HepG2 (cell line): ENCODE data around the gene MSI2. TPM values are rescaled to one million over a fixed set of nuclear protein-coding genes. Genes with fewer than 3 reads are reported as not detected.

Experiments used
- ATRX ChIP-seq: sonication (generic); formaldehyde crosslinking; IDR thresholded peaks from 2 replicates; pipeline ENCODE4 v1.4.0; 2020; ENCODE audit warnings: missing genetic modification reagents, borderline replicate concordance
- RELA ChIP-seq: sonication (generic); formaldehyde crosslinking; IDR thresholded peaks from 2 replicates; pipeline ENCODE4 v1.4.0; 2020; ENCODE audit warnings: missing genetic modification reagents
- SRF ChIP-seq: IDR thresholded peaks from 2 replicates; pipeline ENCODE4 v1.6.1; 2011; ENCODE audit warnings: mild to moderate bottlenecking, low read depth, low read length, moderate library complexity
- ZBTB21 ChIP-seq: sonication (generic); formaldehyde crosslinking; IDR thresholded peaks from 2 replicates; pipeline ENCODE4 v1.4.0; 2020; ENCODE audit warnings: missing genetic modification reagents
- ZC3H13 ChIP-seq: sonication (generic); formaldehyde crosslinking; IDR thresholded peaks from 2 replicates; pipeline ENCODE4 v1.8.1; 2023; ENCODE audit warnings: mild to moderate bottlenecking, missing genetic modification reagents, moderate library complexity
- ZNF10 ChIP-seq: sonication (generic); formaldehyde crosslinking; IDR thresholded peaks from 2 replicates; pipeline ENCODE4 v1.4.0; 2020; ENCODE audit warnings: mild to moderate bottlenecking, low read depth, missing genetic modification reagents, borderline replicate concordance
- ZNF232 ChIP-seq: sonication (generic); formaldehyde crosslinking; IDR thresholded peaks from 2 replicates; pipeline ENCODE4 v1.4.0; 2020; ENCODE audit warnings: missing genetic modification reagents, borderline replicate concordance
- ZNF546 ChIP-seq: sonication (generic); formaldehyde crosslinking; conservative IDR thresholded peaks from 2 replicates; pipeline ENCODE4 v1.8.1; 2023; ENCODE audit warnings: mild to moderate bottlenecking, missing genetic modification reagents
- ZNF660 ChIP-seq: sonication (generic); formaldehyde crosslinking; IDR thresholded peaks from 2 replicates; pipeline ENCODE4 v1.5.1; 2020; ENCODE audit warnings: mild to moderate bottlenecking, low read depth, missing genetic modification reagents, borderline replicate concordance
- ZNF7 ChIP-seq: IDR thresholded peaks from 2 replicates; pipeline ENCODE4 v1.6.1; 2016; ENCODE audit warnings: missing biosample characterization, missing genetic modification reagents
- ZNF724P ChIP-seq: sonication (generic); formaldehyde crosslinking; IDR thresholded peaks from 2 replicates; pipeline ENCODE4 v1.8.0; 2022; ENCODE audit warnings: missing genetic modification reagents, borderline replicate concordance
- ZSCAN31 ChIP-seq: sonication (generic); formaldehyde crosslinking; IDR thresholded peaks from 2 replicates; pipeline ENCODE4 v1.5.0; 2020; ENCODE audit warnings: low read depth, mild to moderate bottlenecking, missing genetic modification reagents
- polyA plus RNA-seq, 8 experiments: library from polyadenylated mRNA; depleted of rRNA in 3 of 8; stranded (reverse) in 7 of 8; unstranded in 1 of 8; fragments of >200 nt; fragmentation: Illumina TruSeq in 4 of 8; extraction: Trizol in 4 of 8; gene quantifications; 2 replicates each; pipeline versions ENCODE4 v1.2.1 to v1.2.3, GENCODE V29; 2011 to 2016; ENCODE audit warnings: low read depth in 4 of 8, missing spikeins in 1 of 8, mixed read lengths in 1 of 8; ENCODE audit not compliant: insufficient read depth in 1 of 8
- total RNA-seq, 5 experiments: library from RNA; depleted of rRNA; stranded (reverse); fragments of >200 nt; fragmentation: Illumina TruSeq; extraction: Trizol; gene quantifications; 2 replicates each; pipeline ENCODE4 v1.2.3, GENCODE V29; 2016; ENCODE audit warnings: low read depth in 1 of 5
- TF ChIP-seq, protein P1 (sequence below): sonication (generic); formaldehyde crosslinking; IDR thresholded peaks from 2 replicates; pipeline ENCODE4 v1.5.0; 2020; ENCODE audit warnings: mild to moderate bottlenecking, missing genetic modification reagents, borderline replicate concordance
- TF ChIP-seq, protein P2 (sequence below): IDR thresholded peaks from 2 replicates; pipeline ENCODE4 v1.6.1; 2016; ENCODE audit warnings: missing genetic modification reagents, missing compliant biosample characterization
- TF ChIP-seq, protein P3 (sequence below): sonication (generic); formaldehyde crosslinking; IDR thresholded peaks from 2 replicates; pipeline ENCODE4 v1.5.1; 2020; ENCODE audit warnings: missing genetic modification reagents, mild to moderate bottlenecking, borderline replicate concordance
- TF ChIP-seq, protein P4 (sequence below), 2 experiments: fragments of 450-650 bp in 1 of 2; sonication (generic) in 1 of 2; formaldehyde crosslinking in 1 of 2; IDR thresholded peaks; 2 replicates each; pipeline versions ENCODE4 v1.6.1 to v1.8.0; 2016 to 2022; ENCODE audit warnings: antibody characterized with exemption in 1 of 2, mild to moderate bottlenecking in 1 of 2, missing genetic modification reagents in 1 of 2

The MSI2 gene
- total and polyA plus RNA-seq, 2 of the 13 experiments (the other 11 are each of a cell fraction or from before 2014, with no cell fraction given), result 77.5 to 78.4 TPM

- TF ChIP-seq, protein P1, sequence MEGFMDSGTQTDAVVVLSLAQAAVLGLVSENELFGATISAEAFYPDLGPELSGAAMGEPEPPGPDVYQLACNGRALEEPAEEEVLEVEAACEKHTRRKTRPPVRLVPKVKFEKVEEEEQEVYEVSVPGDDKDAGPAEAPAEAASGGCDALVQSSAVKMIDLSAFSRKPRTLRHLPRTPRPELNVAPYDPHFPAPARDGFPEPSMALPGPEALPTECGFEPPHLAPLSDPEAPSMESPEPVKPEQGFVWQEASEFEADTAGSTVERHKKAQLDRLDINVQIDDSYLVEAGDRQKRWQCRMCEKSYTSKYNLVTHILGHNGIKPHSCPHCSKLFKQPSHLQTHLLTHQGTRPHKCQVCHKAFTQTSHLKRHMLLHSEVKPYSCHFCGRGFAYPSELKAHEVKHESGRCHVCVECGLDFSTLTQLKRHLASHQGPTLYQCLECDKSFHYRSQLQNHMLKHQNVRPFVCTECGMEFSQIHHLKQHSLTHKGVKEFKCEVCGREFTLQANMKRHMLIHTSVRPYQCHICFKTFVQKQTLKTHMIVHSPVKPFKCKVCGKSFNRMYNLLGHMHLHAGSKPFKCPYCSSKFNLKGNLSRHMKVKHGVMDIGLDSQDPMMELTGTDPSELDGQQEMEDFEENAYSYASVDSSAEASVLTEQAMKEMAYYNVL (CRISPR knock-in tag), result no peak
- TF ChIP-seq, protein P2, sequence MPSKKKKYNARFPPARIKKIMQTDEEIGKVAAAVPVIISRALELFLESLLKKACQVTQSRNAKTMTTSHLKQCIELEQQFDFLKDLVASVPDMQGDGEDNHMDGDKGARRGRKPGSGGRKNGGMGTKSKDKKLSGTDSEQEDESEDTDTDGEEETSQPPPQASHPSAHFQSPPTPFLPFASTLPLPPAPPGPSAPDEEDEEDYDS, result no peak
- TF ChIP-seq, protein P3, sequence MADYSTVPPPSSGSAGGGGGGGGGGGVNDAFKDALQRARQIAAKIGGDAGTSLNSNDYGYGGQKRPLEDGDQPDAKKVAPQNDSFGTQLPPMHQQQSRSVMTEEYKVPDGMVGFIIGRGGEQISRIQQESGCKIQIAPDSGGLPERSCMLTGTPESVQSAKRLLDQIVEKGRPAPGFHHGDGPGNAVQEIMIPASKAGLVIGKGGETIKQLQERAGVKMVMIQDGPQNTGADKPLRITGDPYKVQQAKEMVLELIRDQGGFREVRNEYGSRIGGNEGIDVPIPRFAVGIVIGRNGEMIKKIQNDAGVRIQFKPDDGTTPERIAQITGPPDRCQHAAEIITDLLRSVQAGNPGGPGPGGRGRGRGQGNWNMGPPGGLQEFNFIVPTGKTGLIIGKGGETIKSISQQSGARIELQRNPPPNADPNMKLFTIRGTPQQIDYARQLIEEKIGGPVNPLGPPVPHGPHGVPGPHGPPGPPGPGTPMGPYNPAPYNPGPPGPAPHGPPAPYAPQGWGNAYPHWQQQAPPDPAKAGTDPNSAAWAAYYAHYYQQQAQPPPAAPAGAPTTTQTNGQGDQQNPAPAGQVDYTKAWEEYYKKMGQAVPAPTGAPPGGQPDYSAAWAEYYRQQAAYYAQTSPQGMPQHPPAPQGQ (CRISPR knock-in tag), result no peak
- TF ChIP-seq ZNF546 (no peak), ZNF232 (no peak), ZBTB21 (no peak), SRF (no peak), ZC3H13 (CRISPR knock-in tag) (no peak), ZNF660 (CRISPR knock-in tag) (no peak), RELA (CRISPR knock-in tag) (no peak), ZSCAN31 (CRISPR knock-in tag) (no peak), ZNF724P (CRISPR knock-in tag) (no peak), ZNF10 (CRISPR knock-in tag) (no peak), ZNF7 (CRISPR knock-in tag) (no peak), ATRX (CRISPR knock-in tag) (no peak)
- TF ChIP-seq, protein P4, sequence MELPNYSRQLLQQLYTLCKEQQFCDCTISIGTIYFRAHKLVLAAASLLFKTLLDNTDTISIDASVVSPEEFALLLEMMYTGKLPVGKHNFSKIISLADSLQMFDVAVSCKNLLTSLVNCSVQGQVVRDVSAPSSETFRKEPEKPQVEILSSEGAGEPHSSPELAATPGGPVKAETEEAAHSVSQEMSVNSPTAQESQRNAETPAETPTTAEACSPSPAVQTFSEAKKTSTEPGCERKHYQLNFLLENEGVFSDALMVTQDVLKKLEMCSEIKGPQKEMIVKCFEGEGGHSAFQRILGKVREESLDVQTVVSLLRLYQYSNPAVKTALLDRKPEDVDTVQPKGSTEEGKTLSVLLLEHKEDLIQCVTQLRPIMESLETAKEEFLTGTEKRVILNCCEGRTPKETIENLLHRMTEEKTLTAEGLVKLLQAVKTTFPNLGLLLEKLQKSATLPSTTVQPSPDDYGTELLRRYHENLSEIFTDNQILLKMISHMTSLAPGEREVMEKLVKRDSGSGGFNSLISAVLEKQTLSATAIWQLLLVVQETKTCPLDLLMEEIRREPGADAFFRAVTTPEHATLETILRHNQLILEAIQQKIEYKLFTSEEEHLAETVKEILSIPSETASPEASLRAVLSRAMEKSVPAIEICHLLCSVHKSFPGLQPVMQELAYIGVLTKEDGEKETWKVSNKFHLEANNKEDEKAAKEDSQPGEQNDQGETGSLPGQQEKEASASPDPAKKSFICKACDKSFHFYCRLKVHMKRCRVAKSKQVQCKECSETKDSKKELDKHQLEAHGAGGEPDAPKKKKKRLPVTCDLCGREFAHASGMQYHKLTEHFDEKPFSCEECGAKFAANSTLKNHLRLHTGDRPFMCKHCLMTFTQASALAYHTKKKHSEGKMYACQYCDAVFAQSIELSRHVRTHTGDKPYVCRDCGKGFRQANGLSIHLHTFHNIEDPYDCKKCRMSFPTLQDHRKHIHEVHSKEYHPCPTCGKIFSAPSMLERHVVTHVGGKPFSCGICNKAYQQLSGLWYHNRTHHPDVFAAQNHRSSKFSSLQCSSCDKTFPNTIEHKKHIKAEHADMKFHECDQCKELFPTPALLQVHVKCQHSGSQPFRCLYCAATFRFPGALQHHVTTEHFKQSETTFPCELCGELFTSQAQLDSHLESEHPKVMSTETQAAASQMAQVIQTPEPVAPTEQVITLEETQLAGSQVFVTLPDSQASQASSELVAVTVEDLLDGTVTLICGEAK (IDR thresholded peaks at IDR 0.05), result no peak
- TF ChIP-seq, protein P4 (CRISPR knock-in tag; IDR thresholded peaks at IDR 0.05), result no peak
Observed at GRCh38 chr17:57668332-57668731, 412.0 kb downstream of the MSI2 start (continued).
